ENCODE data around the gene PLEKHG4. TPM values are rescaled to one million over a fixed set of nuclear protein-coding genes. Genes with fewer than 3 reads are reported as not detected.

The PLEKHG4 gene
- polyA plus RNA-seq, 1 of the 3 experiments (the other 2 are of a cell fraction), result 65.5 TPM

- H3K79me2 ChIP-seq (ENCODE audit: insufficient read depth), result no peaks in the 10 kb centered on the region
- no peak overlapping the region for H3K4me3 ChIP-seq (ENCODE audit: low read depth in 2 of 2, low read length in 1 of 2)
- no peaks in the 10 kb centered on the region for H3K4me1 ChIP-seq (ENCODE audit: control insufficient read depth in 1 of 2, insufficient read depth in 2 of 2, low read depth in 1 of 2, low read length in 1 of 2)
- no peak overlapping the region for H3K4me2 ChIP-seq
- no peaks in the 10 kb centered on the region for H3K9me3 ChIP-seq
- TF ChIP-seq FOXM1 (IDR thresholded peaks at IDR 0.05; ENCODE audit: low read depth), result no peak
- TF ChIP-seq RAD21 (IDR thresholded peaks at IDR 0.05; ENCODE audit: low read length), result no peak
- TF ChIP-seq EZH2phosphoT487 (IDR thresholded peaks at IDR 0.05; ENCODE audit: borderline replicate concordance, low read depth), result no peak
- no peak for TF ChIP-seq USF1 (IDR thresholded peaks at IDR 0.05; ENCODE audit: borderline replicate concordance, low read depth)
- TF ChIP-seq GABPA (IDR thresholded peaks at IDR 0.05; ENCODE audit: low read depth), result no peak
- TF ChIP-seq RXRA (IDR thresholded peaks at IDR 0.05; ENCODE audit: borderline replicate concordance, low read depth), result no peak
- TF ChIP-seq TEAD4 (IDR thresholded peaks at IDR 0.05; ENCODE audit: borderline replicate concordance, insufficient read depth), result no peak
- TF ChIP-seq GATA2 (CRISPR knock-in tag; IDR thresholded peaks at IDR 0.05), result no peak
- TF ChIP-seq ZBTB33 (IDR thresholded peaks at IDR 0.05; ENCODE audit: borderline replicate concordance, low read depth), result no peak
- TF ChIP-seq CHD2 (IDR thresholded peaks at IDR 0.05; ENCODE audit: low read length, partially characterized antibody), result no peak
- no peak for TF ChIP-seq REST (IDR thresholded peaks at IDR 0.05; ENCODE audit: low read depth, low read length)
- TF ChIP-seq ELF1 (IDR thresholded peaks at IDR 0.05), result no peak
- no peak for TF ChIP-seq IRF3 (IDR thresholded peaks at IDR 0.05; ENCODE audit: low read depth, low read length)
- no peak for TF ChIP-seq FOSL2 (IDR thresholded peaks at IDR 0.05; ENCODE audit: borderline replicate concordance, low read depth)
- no peak for TF ChIP-seq RFX5 (IDR thresholded peaks at IDR 0.05; ENCODE audit: low read length)
- no peak for TF ChIP-seq CTCF (IDR thresholded peaks at IDR 0.05)
- no peaks in the 10 kb centered on the region for H4K20me1 ChIP-seq (ENCODE audit: insufficient read depth)
- WGBS (ENCODE audit: low lambda C conversion rate), result 81% methylated on average over 1 of the region's 1 CpG
- H3K36me3 ChIP-seq (replicated peaks in 1 of 2; ENCODE audit: control insufficient read depth in 1 of 2, insufficient read depth in 2 of 2, low read length in 1 of 2), result no peaks in the 10 kb centered on the region
- no peak overlapping the region for H3K27ac ChIP-seq (ENCODE audit: low read depth in 2 of 2, low read length in 1 of 2)
- no peak for DNase-seq
- ChIA-PET CTCF (no interaction called here), POLR2A (no interaction called here)
- H3K27me3 ChIP-seq (ENCODE audit: insufficient read depth), result no peaks in the 10 kb centered on the region
- no peak overlapping the region for H2AFZ ChIP-seq (ENCODE audit: low read depth)
- no peaks in the 10 kb centered on the region for H3K9me2 ChIP-seq
- H3K9ac ChIP-seq, result no peak overlapping the region
- peaks cover 12% of the 10 kb centered on the region for H3F3A ChIP-seq (replicated peaks; ENCODE audit: insufficient read depth)
These were observed 57.3 kb downstream of the PLEKHG4 start for GRCh38 chr16:67336648-67337047.

Data from SK-N-SH (cell line).